Measurements from ENCODE around the gene CLEC20A. TPM values are rescaled to one million over a fixed set of nuclear protein-coding genes. Genes with fewer than 3 reads are reported as not detected.

Gene CLEC20A
- total and polyA plus RNA-seq, 4 experiments from 2014 or later: not detected

DNA sequence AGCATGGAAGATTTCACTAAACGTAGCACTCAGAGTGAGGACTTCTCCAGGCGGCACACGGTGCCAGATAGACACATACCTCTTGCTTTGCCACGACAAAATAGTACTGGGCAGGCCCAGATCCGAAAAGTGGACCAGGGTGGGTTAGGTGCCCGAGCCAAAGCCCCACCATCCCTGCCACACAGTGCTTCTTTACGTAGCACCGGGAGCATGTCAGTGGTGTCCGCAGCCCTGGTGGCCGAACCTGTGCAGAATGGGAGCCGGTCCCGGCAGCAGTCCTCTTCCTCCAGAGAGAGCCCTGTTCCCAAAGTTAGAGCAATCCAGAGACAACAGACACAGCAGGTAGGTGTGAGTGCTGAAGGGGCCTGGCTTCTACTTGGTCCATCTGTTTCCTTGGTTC lies 38.6 kb downstream of the CLEC20A start:
- Histone ChIP-seq H3K27ac (ENCODE audit: low read depth, low read length) (no peak overlapping the region), H3K36me3 (ENCODE audit: insufficient read depth, low read length) (no peaks in the 10 kb centered on the region), H3K4me1 (ENCODE audit: insufficient read depth, low read length) (no peaks in the 10 kb centered on the region), H3K4me3 (ENCODE audit: low read length in 2 of 2) (no peak overlapping the region), H3K9me3 (ENCODE audit: control insufficient read depth in 1 of 2, low read length in 2 of 2) (no peaks in the 10 kb centered on the region), H3K27me3 (ENCODE audit: insufficient read depth, low read length) (no peaks in the 10 kb centered on the region)
- CTCF ChIA-PET (ENCODE audit: partially characterized antibody): no interaction called here
- no peak overlapping the region for H3K4me3 Mint-ChIP-seq
- H3K36me3 Mint-ChIP-seq: no peaks in the 10 kb centered on the region
- no peaks in the 10 kb centered on the region for H3K4me1 Mint-ChIP-seq
- POLR2A ChIA-PET (ENCODE audit: partially characterized antibody): no interaction called here
- H3K27me3 Mint-ChIP-seq: peaks cover 0 to 1% of the 10 kb centered on the region in 2 donors
- intact Hi-C loops (cut with micrococcal nuclease): no loop called here
- DNase-seq: no peak
- no peaks in the 10 kb centered on the region for H3K9me3 Mint-ChIP-seq
- no peak overlapping the region for H3K27ac Mint-ChIP-seq

- H3K36me3 Mint-ChIP-seq: no peaks in the 10 kb centered on the region
- CTCF ChIA-PET (ENCODE audit: partially characterized antibody): no interaction called here
Observed at GRCh38 chr1:178457651-178458050, 39.1 kb downstream of the CLEC20A start.

DNA sequence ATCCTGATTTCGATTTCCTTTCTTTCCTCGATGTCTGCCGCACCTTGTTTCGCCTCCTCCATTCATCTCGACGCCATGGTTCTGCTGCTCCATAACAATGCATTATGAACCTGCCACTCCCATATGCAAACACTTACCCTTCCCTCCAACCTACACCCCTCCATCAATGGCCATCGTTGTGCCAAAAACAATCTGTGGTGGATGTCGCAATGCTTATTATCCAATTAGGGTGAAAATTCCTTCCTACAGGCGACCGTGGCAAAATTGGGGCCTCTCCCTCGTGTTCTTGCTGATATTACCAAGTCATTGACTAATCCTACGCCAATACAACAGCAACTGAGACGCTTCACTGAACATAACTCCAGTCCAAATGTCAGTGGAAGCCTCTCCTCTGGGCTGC lies 40.3 kb downstream of the CLEC20A start:
- Histone ChIP-seq H3K27me3 (ENCODE audit: insufficient read depth, low read length) (no peaks in the 10 kb centered on the region), H3K4me3 (ENCODE audit: low read length in 2 of 2) (no peak overlapping the region), H3K9me3 (ENCODE audit: control insufficient read depth in 1 of 2, low read length in 2 of 2) (no peaks in the 10 kb centered on the region), H3K27ac (ENCODE audit: low read depth, low read length) (no peak overlapping the region), H3K36me3 (ENCODE audit: insufficient read depth, low read length) (no peaks in the 10 kb centered on the region), H3K4me1 (ENCODE audit: insufficient read depth, low read length) (no peaks in the 10 kb centered on the region)
- CTCF ChIA-PET (ENCODE audit: partially characterized antibody): no interaction called here
- no peak for DNase-seq
- Mint-ChIP-seq H3K9me3 (no peaks in the 10 kb centered on the region), H3K4me3 (no peak overlapping the region), H3K27ac (no peak overlapping the region), H3K4me1 (no peaks in the 10 kb centered on the region), H3K27me3 (peaks cover 0 to 1% of the 10 kb centered on the region in 2 donors), H3K36me3 (no peaks in the 10 kb centered on the region)
- POLR2A ChIA-PET (ENCODE audit: partially characterized antibody): no interaction called here
- intact Hi-C loops (cut with micrococcal nuclease): no loop called here

More at GRCh38 chr1:178457651-178458050, 39.1 kb downstream of the CLEC20A start:
- no peaks in the 10 kb centered on the region for H3K4me1 Mint-ChIP-seq
- peaks cover 0 to 1% of the 10 kb centered on the region in 2 donors for H3K27me3 Mint-ChIP-seq
- no peak for DNase-seq
- intact Hi-C loops (cut with micrococcal nuclease): no loop called here
- H3K27ac Mint-ChIP-seq: no peak overlapping the region
- H3K4me3 Mint-ChIP-seq: no peak overlapping the region
- Histone ChIP-seq H3K36me3 (ENCODE audit: insufficient read depth, low read length) (no peaks in the 10 kb centered on the region), H3K4me1 (ENCODE audit: insufficient read depth, low read length) (no peaks in the 10 kb centered on the region), H3K27me3 (ENCODE audit: insufficient read depth, low read length) (no peaks in the 10 kb centered on the region), H3K9me3 (ENCODE audit: control insufficient read depth in 1 of 2, low read length in 2 of 2) (no peaks in the 10 kb centered on the region), H3K27ac (ENCODE audit: low read depth, low read length) (no peak overlapping the region), H3K4me3 (ENCODE audit: low read length in 2 of 2) (no peak overlapping the region)
- no peaks in the 10 kb centered on the region for H3K9me3 Mint-ChIP-seq
- POLR2A ChIA-PET (ENCODE audit: partially characterized antibody): no interaction called here

GRCh38 chr1:178452013-178452412 lies 44.8 kb downstream of the CLEC20A start:
- POLR2A ChIA-PET (ENCODE audit: partially characterized antibody): no interaction called here
- no peaks in the 10 kb centered on the region for H3K4me1 ChIP-seq (ENCODE audit: insufficient read depth, low read length)
- H3K27me3 Mint-ChIP-seq: peaks cover 0 to 4% of the 10 kb centered on the region in 2 donors
- no peak overlapping the region for H3K27ac ChIP-seq (ENCODE audit: low read depth, low read length)
- no peaks in the 10 kb centered on the region for H3K4me1 Mint-ChIP-seq
- intact Hi-C loops (cut with micrococcal nuclease): no loop called here
- no peaks in the 10 kb centered on the region for H3K9me3 ChIP-seq (ENCODE audit: control insufficient read depth in 1 of 2, low read length in 2 of 2)
- no peaks in the 10 kb centered on the region for H3K9me3 Mint-ChIP-seq
- H3K27ac Mint-ChIP-seq: no peak overlapping the region
- H3K27me3 ChIP-seq (ENCODE audit: insufficient read depth, low read length): no peaks in the 10 kb centered on the region
- CTCF ChIA-PET (ENCODE audit: partially characterized antibody): no interaction called here
- H3K36me3 ChIP-seq (ENCODE audit: insufficient read depth, low read length): no peaks in the 10 kb centered on the region
- no peak overlapping the region for H3K4me3 Mint-ChIP-seq
- no peaks in the 10 kb centered on the region for H3K36me3 Mint-ChIP-seq
- no peak for DNase-seq
- H3K4me3 ChIP-seq (ENCODE audit: low read length in 2 of 2): no peak overlapping the region

DNA sequence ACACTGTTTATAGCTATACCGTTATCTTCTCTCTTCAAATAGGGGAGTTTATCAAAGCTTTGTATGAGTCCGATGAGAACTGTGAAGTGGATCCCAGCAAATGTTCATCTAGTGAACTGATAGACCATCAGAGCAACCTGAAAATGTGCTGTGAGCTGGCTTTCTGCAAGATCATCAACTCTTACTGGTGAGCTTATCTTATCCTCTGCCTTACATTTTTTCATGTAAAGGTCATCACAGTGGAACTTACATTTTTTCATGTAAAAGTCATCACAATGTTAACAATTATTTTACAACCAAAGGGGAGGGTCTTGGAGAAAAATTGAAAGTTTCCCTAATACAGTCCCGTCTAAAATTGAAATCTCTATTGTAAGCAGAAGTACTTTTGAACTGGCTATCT lies 45.2 kb downstream of the CLEC20A start:
- intact Hi-C loops (cut with micrococcal nuclease): no loop called here

GRCh38 chr1:178450871-178451270 lies 45.9 kb downstream of the CLEC20A start:
- no peaks in the 10 kb centered on the region for H3K9me3 Mint-ChIP-seq
- Histone ChIP-seq H3K4me3 (ENCODE audit: low read length in 2 of 2) (no peak overlapping the region), H3K36me3 (ENCODE audit: insufficient read depth, low read length) (no peaks in the 10 kb centered on the region), H3K9me3 (ENCODE audit: control insufficient read depth in 1 of 2, low read length in 2 of 2) (no peaks in the 10 kb centered on the region), H3K27ac (ENCODE audit: low read depth, low read length) (no peak overlapping the region), H3K4me1 (ENCODE audit: insufficient read depth, low read length) (no peaks in the 10 kb centered on the region), H3K27me3 (ENCODE audit: insufficient read depth, low read length) (no peaks in the 10 kb centered on the region)
- no peaks in the 10 kb centered on the region for H3K36me3 Mint-ChIP-seq
- CTCF ChIA-PET (ENCODE audit: partially characterized antibody): no interaction called here
- no peak for DNase-seq
- no peak overlapping the region for H3K27ac Mint-ChIP-seq
- POLR2A ChIA-PET (ENCODE audit: partially characterized antibody): no interaction called here
- no peak overlapping the region for H3K4me3 Mint-ChIP-seq
- intact Hi-C loops (cut with micrococcal nuclease): no loop called here
- H3K27me3 Mint-ChIP-seq: peaks cover 0 to 6% of the 10 kb centered on the region in 2 donors
- no peaks in the 10 kb centered on the region for H3K4me1 Mint-ChIP-seq

More for the DNA sequence above, 45.2 kb downstream of the CLEC20A start:
- POLR2A ChIA-PET (ENCODE audit: partially characterized antibody): no interaction called here
- Mint-ChIP-seq H3K27ac (no peak overlapping the region), H3K4me1 (no peaks in the 10 kb centered on the region), H3K4me3 (no peak overlapping the region), H3K27me3 (peaks cover 0 to 6% of the 10 kb centered on the region in 2 donors), H3K9me3 (no peaks in the 10 kb centered on the region), H3K36me3 (no peaks in the 10 kb centered on the region)
- no peak for DNase-seq
- no peaks in the 10 kb centered on the region for H3K4me1 ChIP-seq (ENCODE audit: insufficient read depth, low read length)
- no peaks in the 10 kb centered on the region for H3K27me3 ChIP-seq (ENCODE audit: insufficient read depth, low read length)
- no peaks in the 10 kb centered on the region for H3K36me3 ChIP-seq (ENCODE audit: insufficient read depth, low read length)
- H3K9me3 ChIP-seq (ENCODE audit: control insufficient read depth in 1 of 2, low read length in 2 of 2): no peaks in the 10 kb centered on the region
- no peak overlapping the region for H3K27ac ChIP-seq (ENCODE audit: low read depth, low read length)
- H3K4me3 ChIP-seq (ENCODE audit: low read length in 2 of 2): no peak overlapping the region
- CTCF ChIA-PET (ENCODE audit: partially characterized antibody): no interaction called here

GRCh38 chr1:178442925-178443324 lies 53.8 kb downstream of the CLEC20A start:
- Histone ChIP-seq H3K27me3 (ENCODE audit: insufficient read depth, low read length) (no peaks in the 10 kb centered on the region), H3K27ac (ENCODE audit: low read depth, low read length) (no peak overlapping the region), H3K36me3 (ENCODE audit: insufficient read depth, low read length) (no peaks in the 10 kb centered on the region), H3K4me1 (ENCODE audit: insufficient read depth, low read length) (no peaks in the 10 kb centered on the region), H3K9me3 (ENCODE audit: control insufficient read depth in 1 of 2, low read length in 2 of 2) (no peaks in the 10 kb centered on the region), H3K4me3 (ENCODE audit: low read length in 2 of 2) (no peak overlapping the region)
- no peaks in the 10 kb centered on the region for H3K36me3 Mint-ChIP-seq
- H3K4me1 Mint-ChIP-seq: no peaks in the 10 kb centered on the region
- ChIA-PET POLR2A (ENCODE audit: partially characterized antibody) (no interaction called here), CTCF (ENCODE audit: partially characterized antibody) (no interaction called here)
- no peak for DNase-seq
- H3K27ac Mint-ChIP-seq: no peak overlapping the region
- no peak overlapping the region for H3K4me3 Mint-ChIP-seq
- intact Hi-C loops (cut with micrococcal nuclease): no loop called here
- peaks cover 0 to 2% (median 0%) of the 10 kb centered on the region in 8 donors for H3K9me3 Mint-ChIP-seq
- peaks cover 0 to 6% of the 10 kb centered on the region in 2 donors for H3K27me3 Mint-ChIP-seq

DNA sequence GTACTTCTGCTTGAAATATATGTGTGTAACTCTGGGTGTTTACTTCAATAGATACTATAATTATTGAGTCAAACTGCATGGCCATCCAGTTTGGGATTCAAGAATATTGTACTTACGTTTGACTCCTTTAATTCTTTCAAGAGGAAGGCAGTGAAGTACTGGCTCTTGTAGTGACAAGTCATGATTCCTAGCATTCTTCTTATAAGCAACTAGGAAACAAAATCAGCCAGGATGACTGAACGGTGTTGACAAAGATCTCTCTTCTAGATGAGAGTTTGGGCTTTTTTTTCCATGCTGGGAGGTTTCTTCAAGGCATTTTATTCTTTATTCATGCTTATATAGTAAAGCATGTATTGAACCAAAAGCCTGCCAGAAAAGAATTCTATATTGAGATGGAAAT lies 58.3 kb downstream of the CLEC20A start:
- Mint-ChIP-seq H3K27me3 (peaks cover 0 to 6% of the 10 kb centered on the region in 2 donors), H3K36me3 (no peaks in the 10 kb centered on the region), H3K27ac (no peak overlapping the region), H3K4me3 (no peak overlapping the region), H3K4me1 (no peaks in the 10 kb centered on the region), H3K9me3 (peaks cover 0 to 2% (median 0%) of the 10 kb centered on the region in 8 donors)
- no peaks in the 10 kb centered on the region for H3K36me3 ChIP-seq (ENCODE audit: insufficient read depth, low read length)
- no peaks in the 10 kb centered on the region for H3K9me3 ChIP-seq (ENCODE audit: control insufficient read depth in 1 of 2, low read length in 2 of 2)
- DNase-seq: no peak
- ChIA-PET CTCF (ENCODE audit: partially characterized antibody) (no interaction called here), POLR2A (ENCODE audit: partially characterized antibody) (no interaction called here)
- H3K4me1 ChIP-seq (ENCODE audit: insufficient read depth, low read length): no peaks in the 10 kb centered on the region
- intact Hi-C loops (cut with micrococcal nuclease): no loop called here
- no peak overlapping the region for H3K4me3 ChIP-seq (ENCODE audit: low read length in 2 of 2)
- no peak overlapping the region for H3K27ac ChIP-seq (ENCODE audit: low read depth, low read length)
- H3K27me3 ChIP-seq (ENCODE audit: insufficient read depth, low read length): no peaks in the 10 kb centered on the region

Measured in CD4-positive, alpha-beta memory T cell (primary cell).